HPDE6-E6E7 (cell line): Measurements from ENCODE around the gene TAF11L2.
"Not testable (repeated sequence)": the region's sequence is repeated elsewhere in the genome, so short reads cannot be mapped to it uniquely, and the experiment has no call there.

Experiments
- DNase-seq: peaks from one replicate; pipeline ENCODE4 v3.0.0; 2011; ENCODE audit warnings: missing footprints; ENCODE audit errors: extremely low spot score

TAF11L2 gene

GRCh38 chr5:17526504-17526903 lies 28.5 kb downstream of the TAF11L2 start:
- DNase-seq = not testable (repeated sequence)

GRCh38 chr5:17528369-17528768 lies 30.3 kb downstream of the TAF11L2 start, which contains the start of gene TAF11L6:
TAF11L6 (plus strand) TSS chr5:17528669.
- DNase-seq = not testable (repeated sequence)
